ENCODE results near the gene MZT1.
"Not testable (repeated sequence)": the region's sequence is repeated elsewhere in the genome, so short reads cannot be mapped to it uniquely, and the experiment has no call there.

Gene MZT1

GRCh38 chr13:72727417-72728289 lies at the start of gene MZT1, which contains the start of gene BORA:
TSS of gene MZT1 (minus strand) at chr13:72727629. CDS start at chr13:72727602, 27 bp downstream.
TSS of gene BORA (plus strand) at chr13:72727923. CDS start at chr13:72728941, 1,018 bp downstream.
- peak; percentile 94 for DNase-seq

- DNase-seq = no peak
These were observed 46.6 kb upstream of the MZT1 start for GRCh38 chr13:72774019-72774418.

GRCh38 chr13:72763411-72763810 lies 36.0 kb upstream of the MZT1 start:
- no peak for DNase-seq

GRCh38 chr13:72760189-72760588 lies 32.8 kb upstream of the MZT1 start:
- no peak for DNase-seq

GRCh38 chr13:72757792-72758535 lies 30.5 kb upstream of the MZT1 start:
- DNase-seq = no peak

GRCh38 chr13:72754111-72754510 lies 26.7 kb upstream of the MZT1 start:
- DNase-seq = no peak

GRCh38 chr13:72751220-72751619 lies 23.8 kb upstream of the MZT1 start:
- DNase-seq = no peak

- no peak for DNase-seq
These were observed 17.8 kb upstream of the MZT1 start for GRCh38 chr13:72745260-72745659.

GRCh38 chr13:72740015-72740414 lies 12.6 kb upstream of the MZT1 start:
- DNase-seq = no peak

GRCh38 chr13:72737033-72737432 lies 9.6 kb upstream of the MZT1 start:
- DNase-seq = no peak

GRCh38 chr13:72728290-72728605 lies 819 bp upstream of the MZT1 start:
- DNase-seq = no peak

GRCh38 chr13:72726726-72727416 lies 558 bp downstream of the MZT1 start:
- DNase-seq = peak; percentile 75

- DNase-seq = not testable (repeated sequence)
These were observed 1.2 kb downstream of the MZT1 start for GRCh38 chr13:72726185-72726584.

- no peak for DNase-seq
These were observed 10.7 kb downstream of the MZT1 start for GRCh38 chr13:72716776-72717175.

GRCh38 chr13:72700509-72700908 lies 26.9 kb downstream of the MZT1 start:
- no peak for DNase-seq

GRCh38 chr13:72698164-72698563 lies 29.3 kb downstream of the MZT1 start:
- DNase-seq = no peak

GRCh38 chr13:72696579-72696978 lies 30.9 kb downstream of the MZT1 start:
- DNase-seq = no peak

- DNase-seq = no peak
These were observed 33.1 kb downstream of the MZT1 start for GRCh38 chr13:72694314-72694713.

GRCh38 chr13:72693832-72694231 lies 33.6 kb downstream of the MZT1 start:
- DNase-seq = no peak

- DNase-seq = no peak
These were observed 34.4 kb downstream of the MZT1 start for GRCh38 chr13:72692884-72693514.

GRCh38 chr13:72689181-72689696 lies 38.2 kb downstream of the MZT1 start:
- no peak for DNase-seq

- DNase-seq = no peak
These were observed 40.7 kb downstream of the MZT1 start for GRCh38 chr13:72686766-72687165.

GRCh38 chr13:72680353-72680752 lies 47.1 kb downstream of the MZT1 start:
- DNase-seq = no peak
